HG03571 (cell line): ENCODE data around the gene STAT5B.
A peak's percentile ranks its signal among the peaks of the same experiment; 100 is the strongest.

Source experiments
- ATAC-seq: cut with Tn5 transposase; IDR thresholded peaks from one replicate; pipeline ENCODE4 v1.9.1; 2021; ENCODE audit not compliant: unreplicated experiment

Gene STAT5B

GRCh38 chr17:42180922-42181850, 95.0 kb downstream of the STAT5B start, which contains the start of gene KCNH4:
Gene KCNH4, minus strand, starts transcription at chr17:42181142. Its CDS starts 197 bp downstream, at chr17:42180945.
- peak; percentile 37 for ATAC-seq

- no peak for ATAC-seq
Observed at GRCh38 chr17:42180411-42180921, 95.7 kb downstream of the STAT5B start.

GRCh38 chr17:42179911-42180410, 96.2 kb downstream of the STAT5B start:
- ATAC-seq, result no peak

- ATAC-seq, result no peak
Observed at GRCh38 chr17:42179335-42179734, 96.9 kb downstream of the STAT5B start.

- ATAC-seq, result no peak
Observed at GRCh38 chr17:42178817-42179216, 97.4 kb downstream of the STAT5B start.

- ATAC-seq, result no peak
Observed at GRCh38 chr17:42177684-42178083, 98.5 kb downstream of the STAT5B start.

GRCh38 chr17:42174126-42174783, 101.9 kb downstream of the STAT5B start:
- no peak for ATAC-seq

- ATAC-seq, result no peak
Observed at GRCh38 chr17:42171831-42172230, 104.4 kb downstream of the STAT5B start.

- ATAC-seq, result no peak
Observed at GRCh38 chr17:42169351-42169750, 106.8 kb downstream of the STAT5B start.

- no peak for ATAC-seq
Observed at GRCh38 chr17:42167807-42168206, 108.4 kb downstream of the STAT5B start.

- ATAC-seq, result no peak
Observed at GRCh38 chr17:42166196-42166763, 109.9 kb downstream of the STAT5B start.

GRCh38 chr17:42165751-42166150, 110.4 kb downstream of the STAT5B start:
- no peak for ATAC-seq

GRCh38 chr17:42163696-42164407, 112.3 kb downstream of the STAT5B start:
- ATAC-seq, result no peak

- no peak for ATAC-seq
Observed at GRCh38 chr17:42163113-42163512, 113.1 kb downstream of the STAT5B start.

- no peak for ATAC-seq
Observed at GRCh38 chr17:42160531-42160910, 115.7 kb downstream of the STAT5B start.

- ATAC-seq, result no peak
Observed at GRCh38 chr17:42159796-42160530, 116.2 kb downstream of the STAT5B start.

GRCh38 chr17:42155614-42156045, 120.6 kb downstream of the STAT5B start:
- no peak for ATAC-seq

- no peak for ATAC-seq
Observed at GRCh38 chr17:42153919-42154742, 122.1 kb downstream of the STAT5B start.
